ENCODE results near the gene GORAB. TPM values are rescaled to one million over a fixed set of nuclear protein-coding genes. Genes with fewer than 3 reads are reported as not detected.

The GORAB gene
- total RNA-seq (2022; extraction: Qiagen RNA extraction; ENCODE audit: low read depth): 6.5 to 8.4 TPM (median 7.4 TPM) in 5 replicates

GRCh38 chr1:170531758-170532657 is at the start of gene GORAB:
Gene GORAB (plus strand): TSS chr1:170532166. CDS start chr1:170532224, 58 bp downstream.

Other genes with a start within 250 kb of the GORAB start
- 0.04 to 0.74 TPM in 2 of 5 replicates, not detected in the others for gene PRRX1, start 132.0 kb downstream of the GORAB start, total RNA-seq (2022; extraction: Qiagen RNA extraction; ENCODE audit: low read depth)